MCF 10A (cell line): ENCODE results near the gene AGBL4. TPM values are rescaled to one million over a fixed set of nuclear protein-coding genes. Genes with fewer than 3 reads are reported as not detected.
A peak's percentile ranks its signal among the peaks of the same experiment; 100 is the strongest.

ENCODE experiments used
- BruUV-seq: library from RNA; stranded (reverse); fragments of 400-500 nt; replicated peaks from 2 replicates; lab custom pipeline; 2021; lab: Mats Ljungman, UMichigan
- CTCF ChIA-PET: fragments of 300-600 bp; sonication (Branson Sonifier 250); formaldehyde crosslinking; extraction: SDS; loops from one replicate; lab custom pipeline; 2021; ENCODE audit warnings: antibody characterized with exemption, inconsistent platforms; lab: Yijun Ruan, JAX
- POLR2A ChIA-PET: fragments of 300-600, 350-650 bp; sonication (Branson Sonifier 250); formaldehyde crosslinking; extraction: SDS; loops from one replicate; lab custom pipeline; 2020; ENCODE audit warnings: antibody characterized with exemption, inconsistent platforms; lab: Yijun Ruan, JAX
- DNase-seq: peaks from one replicate; pipeline ENCODE4 v3.0.0-alpha.2; 2018; ENCODE audit not compliant: unreplicated experiment
- H3K27ac Mint-ChIP-seq: one replicate; pipeline ENCODE4 v1.8.0; 2022; ENCODE audit warnings: mild to moderate bottlenecking, low read depth, mixed read lengths; ENCODE audit not compliant: unreplicated experiment
- H3K27me3 Mint-ChIP-seq: one replicate; pipeline ENCODE4 v1.8.0; 2022; ENCODE audit warnings: mixed read lengths; ENCODE audit not compliant: insufficient read depth, unreplicated experiment
- H3K36me3 Mint-ChIP-seq: one replicate; pipeline ENCODE4 v1.8.0; 2022; ENCODE audit warnings: mild to moderate bottlenecking, moderate library complexity, mixed read lengths; ENCODE audit not compliant: insufficient read depth, unreplicated experiment
- H3K4me1 Mint-ChIP-seq: one replicate; pipeline ENCODE4 v1.8.0; 2022; ENCODE audit warnings: mixed read lengths; ENCODE audit not compliant: insufficient read depth, unreplicated experiment
- H3K4me3 Mint-ChIP-seq: one replicate; pipeline ENCODE4 v1.8.0; 2022; ENCODE audit warnings: mild to moderate bottlenecking, moderate library complexity, mixed read lengths; ENCODE audit not compliant: unreplicated experiment
- H3K9me3 Mint-ChIP-seq: one replicate; pipeline ENCODE4 v1.8.0; 2022; ENCODE audit warnings: mixed read lengths; ENCODE audit not compliant: unreplicated experiment
- intact Hi-C: fragments of 100-400 bp; cut with micrococcal nuclease; formaldehyde crosslinking; loops from 2 replicates; pipeline ENCODE4 v1.14.1; 2022
- total RNA-seq: library from RNA; stranded (reverse); gene quantifications from 2 replicates; pipeline ENCODE4 v1.2.3, GENCODE V29; 2022
- TF ChIP-seq, protein P1 (sequence below): fragments of 200-600 bp; IDR thresholded peaks from one replicate; pipeline ENCODE4 v1.8.0; 2022; ENCODE audit warnings: antibody characterized with exemption, mild to moderate bottlenecking; ENCODE audit not compliant: unreplicated experiment

AGBL4 gene
- total RNA-seq, 1 experiment from 2014 or later, result not detected

GRCh38 chr1:48932366-48932765 lies 1091.4 kb downstream of the AGBL4 start:
- Mint-ChIP-seq H3K27ac (no peak overlapping the region), H3K27me3 (no peaks in the 10 kb centered on the region), H3K36me3 (no peaks in the 10 kb centered on the region), H3K4me3 (no peak overlapping the region), H3K9me3 (no peaks in the 10 kb centered on the region), H3K4me1 (peaks cover 17% of the 10 kb centered on the region)
- POLR2A ChIA-PET, result interaction anchor here (0.7 kb wide), 1 partner anchor 8 kb away, joined by 3 read pairs; no protein-coding TSS in a partner anchor
- TF ChIP-seq, protein P1, sequence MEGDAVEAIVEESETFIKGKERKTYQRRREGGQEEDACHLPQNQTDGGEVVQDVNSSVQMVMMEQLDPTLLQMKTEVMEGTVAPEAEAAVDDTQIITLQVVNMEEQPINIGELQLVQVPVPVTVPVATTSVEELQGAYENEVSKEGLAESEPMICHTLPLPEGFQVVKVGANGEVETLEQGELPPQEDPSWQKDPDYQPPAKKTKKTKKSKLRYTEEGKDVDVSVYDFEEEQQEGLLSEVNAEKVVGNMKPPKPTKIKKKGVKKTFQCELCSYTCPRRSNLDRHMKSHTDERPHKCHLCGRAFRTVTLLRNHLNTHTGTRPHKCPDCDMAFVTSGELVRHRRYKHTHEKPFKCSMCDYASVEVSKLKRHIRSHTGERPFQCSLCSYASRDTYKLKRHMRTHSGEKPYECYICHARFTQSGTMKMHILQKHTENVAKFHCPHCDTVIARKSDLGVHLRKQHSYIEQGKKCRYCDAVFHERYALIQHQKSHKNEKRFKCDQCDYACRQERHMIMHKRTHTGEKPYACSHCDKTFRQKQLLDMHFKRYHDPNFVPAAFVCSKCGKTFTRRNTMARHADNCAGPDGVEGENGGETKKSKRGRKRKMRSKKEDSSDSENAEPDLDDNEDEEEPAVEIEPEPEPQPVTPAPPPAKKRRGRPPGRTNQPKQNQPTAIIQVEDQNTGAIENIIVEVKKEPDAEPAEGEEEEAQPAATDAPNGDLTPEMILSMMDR, result no peak
- DNase-seq, result no peak
- CTCF ChIA-PET, result interaction anchor here (1.2 kb wide), 1 partner anchor 17 kb away, joined by 8 read pairs; no protein-coding TSS in a partner anchor
- no TSS peak for BruUV-seq
- intact Hi-C loops, result no loop called here

- no TSS peak for BruUV-seq
- Mint-ChIP-seq H3K27ac (peak overlapping the region; percentile 79), H3K9me3 (no peaks in the 10 kb centered on the region), H3K4me3 (peak overlapping the region; percentile 28), H3K36me3 (no peaks in the 10 kb centered on the region), H3K27me3 (no peaks in the 10 kb centered on the region), H3K4me1 (peaks cover 17% of the 10 kb centered on the region)
- intact Hi-C loops, result no loop called here
- CTCF ChIA-PET, result interaction anchor here (0.8 to 1.2 kb wide), 2 partner anchors 16 to 56 kb away, joined by 3 to 8 read pairs; no protein-coding TSS in a partner anchor
- peak; percentile 70 for DNase-seq
- TF ChIP-seq, protein P1, result no peak
- POLR2A ChIA-PET, result interaction anchor here (0.6 to 1.5 kb wide), 4 partner anchors 9 to 641 kb away, joined by 3 to 9 read pairs (median 3); no protein-coding TSS in a partner anchor
These were observed 1092.1 kb downstream of the AGBL4 start for GRCh38 chr1:48931506-48932192.

DNA sequence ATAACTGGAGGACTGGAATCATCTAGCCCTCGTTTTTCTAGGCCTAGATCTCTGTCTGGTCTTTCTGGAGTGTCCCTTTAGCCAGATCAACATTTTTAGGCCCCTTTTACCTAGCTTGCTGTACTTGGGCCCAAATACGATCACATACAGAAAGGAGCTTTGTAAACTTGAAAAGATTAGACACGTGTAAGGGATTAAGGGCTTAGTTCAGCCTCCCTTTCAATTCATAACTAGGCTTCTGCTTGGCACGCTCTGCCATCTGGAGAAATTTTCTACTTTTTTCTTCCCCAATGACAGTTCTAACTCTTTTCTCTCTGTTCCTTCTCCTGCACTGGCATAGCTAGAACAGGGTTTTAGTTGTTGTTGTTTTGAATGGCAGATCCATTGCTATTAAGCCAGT lies 1093.7 kb downstream of the AGBL4 start:
- no peaks in the 10 kb centered on the region for H3K9me3 Mint-ChIP-seq
- POLR2A ChIA-PET, result no interaction called here
- BruUV-seq, result no TSS peak

GRCh38 chr1:48924099-48924498 lies 1099.7 kb downstream of the AGBL4 start:
- BruUV-seq, result no TSS peak
- H3K36me3 Mint-ChIP-seq, result no peaks in the 10 kb centered on the region
- TF ChIP-seq, protein P1, result no peak
- no peak for DNase-seq
- CTCF ChIA-PET, result no interaction called here
- no peaks in the 10 kb centered on the region for H3K9me3 Mint-ChIP-seq
- H3K4me1 Mint-ChIP-seq, result no peaks in the 10 kb centered on the region
- no peaks in the 10 kb centered on the region for H3K27me3 Mint-ChIP-seq
- no peak overlapping the region for H3K4me3 Mint-ChIP-seq
- POLR2A ChIA-PET, result interaction anchor here (1.4 kb wide), 1 partner anchor 12 kb away, joined by 3 read pairs; no protein-coding TSS in a partner anchor
- intact Hi-C loops, result no loop called here
- no peak overlapping the region for H3K27ac Mint-ChIP-seq

More for the DNA sequence above, 1093.7 kb downstream of the AGBL4 start:
- Mint-ChIP-seq H3K4me1 (peaks cover 17% of the 10 kb centered on the region), H3K36me3 (no peaks in the 10 kb centered on the region), H3K27me3 (no peaks in the 10 kb centered on the region), H3K4me3 (no peak overlapping the region), H3K27ac (no peak overlapping the region)
- DNase-seq, result no peak
- CTCF ChIA-PET, result interaction anchor here (1.3 to 1.4 kb wide), 2 partner anchors 14 to 357 kb away, joined by 5 to 7 read pairs; no protein-coding TSS in a partner anchor
- TF ChIP-seq, protein P1, result no peak
- intact Hi-C loops, result no loop called here
